Large intestine (tissue), 3 donors: ENCODE measurements around the gene PTTG1IP. TPM values are rescaled to one million over a fixed set of nuclear protein-coding genes. Genes with fewer than 3 reads are reported as not detected.

Experiments used
- DNase-seq, 2 donors: peaks; one replicate each; pipeline versions ENCODE4 v3.0.0 to v3.0.0-alpha.2; 2013
- H3K27ac ChIP-seq: one replicate; pipeline ENCODE4 v1.5.1; 2013; ENCODE audit warnings: low read length
- H3K27me3 ChIP-seq: 2 replicates; pipeline ENCODE4 v1.6.1; 2013; ENCODE audit warnings: low read length; ENCODE audit not compliant: control insufficient read depth, insufficient read depth
- H3K36me3 ChIP-seq: 2 replicates; pipeline ENCODE4 v1.6.1; 2013; ENCODE audit warnings: low read length; ENCODE audit not compliant: control insufficient read depth, insufficient read depth
- H3K4me1 ChIP-seq: one replicate; pipeline ENCODE4 v1.6.1; 2013; ENCODE audit warnings: low read length; ENCODE audit not compliant: control insufficient read depth, insufficient read depth
- H3K4me3 ChIP-seq: one replicate; pipeline ENCODE4 v1.5.1; 2013; ENCODE audit warnings: low read length
- H3K9me3 ChIP-seq: one replicate; pipeline ENCODE4 v1.6.1; 2013; ENCODE audit warnings: mild to moderate bottlenecking, low read depth, low read length, moderate library complexity; ENCODE audit not compliant: control insufficient read depth
- WGBS: methylation state at CpG from one replicate; pipeline ENCODE4 v1.1.5; 2013; ENCODE audit warnings: low lambda C conversion rate; ENCODE audit not compliant: insufficient coverage; 5-methylcytosine and 5-hydroxymethylcytosine counted together
- polyA plus RNA-seq: library from polyadenylated mRNA; unstranded; fragments of 120-200 nt; gene quantifications from one replicate; pipeline ENCODE4 v1.2.1, GENCODE V29; 2013

The PTTG1IP gene
- polyA plus RNA-seq, 1 donor: 185 TPM

GRCh38 chr21:44850208-44850800 lies 23.2 kb downstream of the PTTG1IP start:
- peaks cover 47% of the 10 kb centered on the region for H3K36me3 ChIP-seq
- no peak for DNase-seq
- WGBS: no CpG with 5 or more reads among the region's 20 CpGs
- peak overlapping the region; percentile 93 for H3K27ac ChIP-seq
- no peaks in the 10 kb centered on the region for H3K27me3 ChIP-seq
- no peak overlapping the region for H3K4me3 ChIP-seq
- peaks cover 11% of the 10 kb centered on the region for H3K9me3 ChIP-seq
- H3K4me1 ChIP-seq: peaks cover 67% of the 10 kb centered on the region

GRCh38 chr21:44849616-44850130 lies 23.8 kb downstream of the PTTG1IP start:
- H3K4me1 ChIP-seq: peaks cover 68% of the 10 kb centered on the region
- peaks cover 11% of the 10 kb centered on the region for H3K9me3 ChIP-seq
- H3K4me3 ChIP-seq: no peak overlapping the region
- peak overlapping the region; percentile 93 for H3K27ac ChIP-seq
- peak; percentile 97 to 98 for DNase-seq
- H3K27me3 ChIP-seq: no peaks in the 10 kb centered on the region
- peaks cover 41% of the 10 kb centered on the region for H3K36me3 ChIP-seq
- WGBS: no CpG with 5 or more reads among the region's 12 CpGs

- peak overlapping the region; percentile 93 for H3K27ac ChIP-seq
- no peak for DNase-seq
- H3K4me1 ChIP-seq: peaks cover 68% of the 10 kb centered on the region
- H3K4me3 ChIP-seq: no peak overlapping the region
- peaks cover 33% of the 10 kb centered on the region for H3K36me3 ChIP-seq
- peaks cover 4% of the 10 kb centered on the region for H3K27me3 ChIP-seq
- WGBS: no CpG with 5 or more reads among the region's 36 CpGs
- peaks cover 11% of the 10 kb centered on the region for H3K9me3 ChIP-seq
These were observed 24.5 kb downstream of the PTTG1IP start for GRCh38 chr21:44848821-44849521.

- Histone ChIP-seq H3K36me3 (peaks cover 22% of the 10 kb centered on the region), H3K4me1 (peaks cover 58% of the 10 kb centered on the region), H3K27me3 (peaks cover 7% of the 10 kb centered on the region), H3K4me3 (no peak overlapping the region), H3K9me3 (peaks cover 11% of the 10 kb centered on the region), H3K27ac (peak overlapping the region; percentile 35)
- WGBS: no CpG with 5 or more reads among the region's 24 CpGs
- DNase-seq: no peak
These were observed 26.0 kb downstream of the PTTG1IP start for GRCh38 chr21:44847261-44848056.

- Histone ChIP-seq H3K27me3 (peaks cover 9% of the 10 kb centered on the region), H3K9me3 (peaks cover 11% of the 10 kb centered on the region), H3K4me1 (peaks cover 56% of the 10 kb centered on the region), H3K36me3 (peaks cover 20% of the 10 kb centered on the region), H3K4me3 (peak overlapping the region; percentile 39), H3K27ac (peak overlapping the region; percentile 35)
- DNase-seq: peak; percentile 61 to 83
- no CpG with 5 or more reads among the region's 27 CpGs for whole genome bisulfite sequencing
These were observed 26.8 kb downstream of the PTTG1IP start for GRCh38 chr21:44846485-44847260.

- no peak for DNase-seq
- H3K4me1 ChIP-seq: peaks cover 53% of the 10 kb centered on the region
- whole genome bisulfite sequencing: no CpG with 5 or more reads among the region's 1 CpG
- peaks cover 17% of the 10 kb centered on the region for H3K36me3 ChIP-seq
- H3K9me3 ChIP-seq: peaks cover 9% of the 10 kb centered on the region
- H3K27me3 ChIP-seq: peaks cover 9% of the 10 kb centered on the region
- peak overlapping the region; percentile 39 for H3K4me3 ChIP-seq
- H3K27ac ChIP-seq: peak overlapping the region; percentile 35
These were observed 27.3 kb downstream of the PTTG1IP start for GRCh38 chr21:44846224-44846484.

GRCh38 chr21:44845418-44846223 lies 27.9 kb downstream of the PTTG1IP start:
- H3K27me3 ChIP-seq: peaks cover 9% of the 10 kb centered on the region
- peak; percentile 50 to 72 for DNase-seq
- H3K4me1 ChIP-seq: peaks cover 47% of the 10 kb centered on the region
- peaks cover 9% of the 10 kb centered on the region for H3K9me3 ChIP-seq
- peak overlapping the region; percentile 39 for H3K4me3 ChIP-seq
- H3K36me3 ChIP-seq: peaks cover 11% of the 10 kb centered on the region
- WGBS: no CpG with 5 or more reads among the region's 34 CpGs
- peak overlapping the region; percentile 35 for H3K27ac ChIP-seq

- H3K9me3 ChIP-seq: peaks cover 9% of the 10 kb centered on the region
- H3K4me3 ChIP-seq: no peak overlapping the region
- WGBS: no CpG with 5 or more reads among the region's 16 CpGs
- H3K27ac ChIP-seq: no peak overlapping the region
- peaks cover 38% of the 10 kb centered on the region for H3K4me1 ChIP-seq
- DNase-seq: no peak
- peaks cover 9% of the 10 kb centered on the region for H3K27me3 ChIP-seq
- H3K36me3 ChIP-seq: peaks cover 7% of the 10 kb centered on the region
These were observed 29.2 kb downstream of the PTTG1IP start for GRCh38 chr21:44844256-44844655.

GRCh38 chr21:44842721-44843445 lies 30.6 kb downstream of the PTTG1IP start:
- Histone ChIP-seq H3K36me3 (no peaks in the 10 kb centered on the region), H3K27ac (no peak overlapping the region), H3K4me3 (no peak overlapping the region), H3K4me1 (peaks cover 26% of the 10 kb centered on the region), H3K9me3 (peaks cover 3% of the 10 kb centered on the region), H3K27me3 (peaks cover 9% of the 10 kb centered on the region)
- no peak for DNase-seq
- no CpG with 5 or more reads among the region's 23 CpGs for WGBS
